Measurements from ENCODE around the gene SIRT7. TPM values are rescaled to one million over a fixed set of nuclear protein-coding genes. Genes with fewer than 3 reads are reported as not detected.

Gene SIRT7
- total and polyA plus RNA-seq, 4 donors: 14.7 to 43.4 (median 32.9) TPM

DNA sequence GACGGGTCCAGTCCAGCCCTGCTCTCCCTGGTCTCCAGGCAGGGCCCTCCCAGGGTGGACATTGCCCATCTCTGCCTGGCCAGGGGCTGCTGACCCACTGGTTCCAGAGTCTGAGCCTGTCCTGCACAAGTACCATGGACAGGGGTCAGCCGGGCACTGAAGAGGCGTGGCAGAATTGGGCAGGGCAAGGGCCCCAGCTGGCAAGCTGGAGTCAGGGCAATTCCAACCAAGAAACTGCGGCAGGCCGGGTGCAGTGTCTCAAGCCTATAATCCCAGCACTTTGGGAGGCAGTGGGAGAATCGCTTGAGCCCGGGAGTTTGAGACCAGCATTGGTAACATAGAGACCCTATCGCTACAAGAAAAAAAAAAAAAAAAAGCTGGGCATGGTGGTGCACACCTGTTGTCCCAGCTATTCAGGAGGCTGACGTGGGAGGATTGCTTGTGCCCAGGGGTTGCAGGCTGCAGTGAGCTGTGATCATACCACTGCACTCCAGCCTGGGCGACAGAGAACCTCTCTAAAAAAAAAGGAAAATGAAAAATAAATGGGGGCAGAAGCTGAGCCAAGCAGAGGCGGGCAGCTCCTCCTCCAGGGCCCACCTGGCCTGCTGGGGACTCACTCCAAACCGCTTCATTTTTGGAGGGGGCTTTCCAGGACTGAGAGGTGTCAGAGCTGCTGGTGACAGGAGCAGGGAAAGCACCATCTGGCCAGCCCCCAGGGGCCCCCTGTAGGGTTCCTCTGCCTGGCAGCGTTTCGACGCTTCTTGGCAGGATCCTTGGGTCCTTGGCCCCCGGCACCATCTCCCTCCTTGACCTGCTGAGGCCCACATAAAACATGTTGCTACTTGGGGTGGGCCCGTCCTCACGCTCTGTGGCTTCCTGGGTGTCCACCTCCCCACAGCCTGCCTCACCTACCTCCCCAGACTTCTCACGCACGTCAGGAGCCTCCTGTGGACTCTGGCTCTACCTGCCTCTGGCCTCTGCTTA is 12.5 kb upstream of the SIRT7 start:
- Histone ChIP-seq H3K9me3 (ENCODE audit: control insufficient read depth in 4 of 4, insufficient read depth in 3 of 4, low read length in 3 of 4) (no peaks in the 10 kb centered on the region), H3K4me1 (ENCODE audit: control insufficient read depth in 5 of 5, insufficient read depth in 5 of 5, low read length in 5 of 5) (peaks cover 0 to 34% (median 8%) of the 10 kb centered on the region in 5 donors), H3K4me3 (no peak overlapping the region), H3K27me3 (ENCODE audit: control insufficient read depth in 3 of 3, insufficient read depth in 3 of 3, low read length in 2 of 3) (no peaks in the 10 kb centered on the region), H3K36me3 (ENCODE audit: control insufficient read depth in 4 of 4, insufficient read depth in 4 of 4, low read length in 4 of 4) (no peaks in the 10 kb centered on the region), H3K9ac (ENCODE audit: insufficient read depth in 1 of 2, low read length in 2 of 2) (no peak overlapping the region), H3K27ac (ENCODE audit: low read depth in 1 of 2, low read length in 1 of 2) (no peak overlapping the region)
- 67 to 69% methylated on average over 20 of the region's 20 CpGs for WGBS, 2 donors
- ATAC-seq (ENCODE audit: insufficient read depth, low FRiP score) (no peak), DNase-seq (no peak)
- TF ChIP-seq, protein P1, sequence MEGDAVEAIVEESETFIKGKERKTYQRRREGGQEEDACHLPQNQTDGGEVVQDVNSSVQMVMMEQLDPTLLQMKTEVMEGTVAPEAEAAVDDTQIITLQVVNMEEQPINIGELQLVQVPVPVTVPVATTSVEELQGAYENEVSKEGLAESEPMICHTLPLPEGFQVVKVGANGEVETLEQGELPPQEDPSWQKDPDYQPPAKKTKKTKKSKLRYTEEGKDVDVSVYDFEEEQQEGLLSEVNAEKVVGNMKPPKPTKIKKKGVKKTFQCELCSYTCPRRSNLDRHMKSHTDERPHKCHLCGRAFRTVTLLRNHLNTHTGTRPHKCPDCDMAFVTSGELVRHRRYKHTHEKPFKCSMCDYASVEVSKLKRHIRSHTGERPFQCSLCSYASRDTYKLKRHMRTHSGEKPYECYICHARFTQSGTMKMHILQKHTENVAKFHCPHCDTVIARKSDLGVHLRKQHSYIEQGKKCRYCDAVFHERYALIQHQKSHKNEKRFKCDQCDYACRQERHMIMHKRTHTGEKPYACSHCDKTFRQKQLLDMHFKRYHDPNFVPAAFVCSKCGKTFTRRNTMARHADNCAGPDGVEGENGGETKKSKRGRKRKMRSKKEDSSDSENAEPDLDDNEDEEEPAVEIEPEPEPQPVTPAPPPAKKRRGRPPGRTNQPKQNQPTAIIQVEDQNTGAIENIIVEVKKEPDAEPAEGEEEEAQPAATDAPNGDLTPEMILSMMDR (IDR thresholded peaks at IDR 0.05; ENCODE audit: control extremely low read depth, extremely low read depth): no peak

DNA sequence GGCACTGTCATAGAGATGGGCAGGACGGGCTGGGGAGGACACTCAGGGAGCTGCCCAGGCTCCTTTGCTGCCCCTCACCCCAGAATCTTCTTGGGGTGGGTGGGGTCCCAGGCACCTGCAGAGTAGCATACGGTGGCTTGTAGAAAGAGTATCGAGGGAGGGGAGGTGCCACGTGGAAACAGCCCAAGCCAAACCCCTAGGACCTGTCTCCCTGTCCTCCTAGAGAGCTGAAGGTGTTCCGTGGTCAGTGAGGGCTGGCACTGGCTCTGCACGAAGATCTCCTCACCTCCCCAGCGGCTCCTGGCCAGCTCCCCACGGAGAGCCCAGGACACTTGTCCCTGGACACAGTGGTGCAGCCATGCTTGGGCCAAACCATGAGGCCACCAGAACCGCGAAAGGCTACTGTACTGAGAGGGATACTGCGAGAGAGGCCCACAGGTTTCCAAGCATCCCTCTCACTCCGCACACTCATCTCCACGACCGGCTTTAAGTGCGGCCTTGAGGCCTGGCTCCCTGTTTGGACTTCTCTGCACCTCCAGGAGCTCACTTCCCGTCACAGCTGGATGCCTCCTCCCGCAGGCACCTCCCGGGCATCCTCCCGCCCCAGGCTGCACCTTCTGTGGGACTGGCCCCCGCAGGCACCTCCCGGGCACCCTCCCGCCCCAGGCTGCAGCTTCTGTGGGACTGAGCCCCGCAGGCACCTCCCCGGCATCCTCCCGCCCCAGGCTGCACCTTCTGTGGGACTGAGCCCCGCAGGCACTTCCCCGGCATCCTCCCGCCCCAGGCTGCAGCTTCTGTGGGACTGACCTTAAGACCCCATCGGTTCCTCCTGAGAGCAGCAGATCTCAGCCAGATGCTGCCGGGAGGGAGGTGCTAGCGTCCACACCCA is 11.5 kb upstream of the SIRT7 start:
- Histone ChIP-seq H3K36me3 (ENCODE audit: control insufficient read depth in 4 of 4, insufficient read depth in 4 of 4, low read length in 4 of 4) (no peaks in the 10 kb centered on the region), H3K9me3 (ENCODE audit: control insufficient read depth in 4 of 4, insufficient read depth in 3 of 4, low read length in 3 of 4) (no peaks in the 10 kb centered on the region), H3K4me3 (no peak overlapping the region), H3K4me1 (ENCODE audit: control insufficient read depth in 5 of 5, insufficient read depth in 5 of 5, low read length in 5 of 5) (peaks cover 0 to 34% (median 15%) of the 10 kb centered on the region in 5 donors), H3K27me3 (ENCODE audit: control insufficient read depth in 3 of 3, insufficient read depth in 3 of 3, low read length in 2 of 3) (no peaks in the 10 kb centered on the region), H3K9ac (ENCODE audit: insufficient read depth in 1 of 2, low read length in 2 of 2) (no peak overlapping the region), H3K27ac (ENCODE audit: low read depth in 1 of 2, low read length in 1 of 2) (no peak overlapping the region)
- ATAC-seq (ENCODE audit: insufficient read depth, low FRiP score) (no peak), DNase-seq (no peak)
- TF ChIP-seq, protein P1 (IDR thresholded peaks at IDR 0.05; ENCODE audit: control extremely low read depth, extremely low read depth): no peak
- WGBS, 2 donors: 92 to 96% methylated on average over 31 of the region's 31 CpGs

DNA sequence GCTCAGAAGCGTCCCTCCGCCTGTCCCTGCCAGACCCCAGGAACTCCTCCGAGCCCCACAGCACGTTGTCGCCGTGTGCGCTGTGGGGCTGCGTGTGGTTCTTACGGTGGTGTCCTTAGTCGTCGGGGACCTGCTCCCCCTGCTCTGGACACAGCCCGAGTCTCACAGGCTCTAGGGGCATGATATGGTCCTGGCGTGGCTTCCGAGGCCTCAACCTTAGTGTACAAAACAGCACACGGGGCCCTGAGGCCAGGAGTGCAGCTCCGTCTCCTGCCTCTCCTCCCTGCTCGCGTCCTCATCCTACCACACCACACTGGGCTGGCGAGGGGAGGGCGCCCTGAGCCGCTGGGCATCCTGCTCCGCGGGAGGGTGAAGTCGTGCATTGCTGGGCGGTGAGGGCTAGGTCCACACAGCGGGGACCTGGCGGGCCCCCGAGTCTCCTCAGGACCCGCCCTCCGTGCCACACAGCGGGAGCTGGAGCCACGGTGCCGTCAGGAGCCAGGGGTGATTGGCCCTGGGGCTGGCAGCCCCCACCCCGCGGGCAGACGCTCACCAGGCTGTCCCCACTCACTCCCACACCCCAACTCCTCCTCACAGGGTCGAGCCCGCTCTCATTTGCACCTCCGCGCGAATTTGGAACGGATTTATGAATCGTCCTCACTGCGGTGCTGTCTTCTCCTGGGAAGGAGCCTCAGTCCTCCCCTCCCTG is 10.7 kb upstream of the SIRT7 start:
- DNase-seq: peak in 1 of 3 donors; percentile 15
- H3K27ac ChIP-seq (ENCODE audit: low read depth in 1 of 2, low read length in 1 of 2): no peak overlapping the region

More for the DNA sequence above, 10.7 kb upstream of the SIRT7 start:
- Histone ChIP-seq H3K36me3 (ENCODE audit: control insufficient read depth in 4 of 4, insufficient read depth in 4 of 4, low read length in 4 of 4) (no peaks in the 10 kb centered on the region), H3K4me3 (peak overlapping the region; percentile 41), H3K4me1 (ENCODE audit: control insufficient read depth in 5 of 5, insufficient read depth in 5 of 5, low read length in 5 of 5) (peaks cover 3 to 40% (median 19%) of the 10 kb centered on the region in 5 donors), H3K9me3 (ENCODE audit: control insufficient read depth in 4 of 4, insufficient read depth in 3 of 4, low read length in 3 of 4) (no peaks in the 10 kb centered on the region), H3K27me3 (ENCODE audit: control insufficient read depth in 3 of 3, insufficient read depth in 3 of 3, low read length in 2 of 3) (no peaks in the 10 kb centered on the region), H3K9ac (ENCODE audit: insufficient read depth in 1 of 2, low read length in 2 of 2) (no peak overlapping the region)
- TF ChIP-seq, protein P1 (IDR thresholded peaks at IDR 0.05; ENCODE audit: control extremely low read depth, extremely low read depth): no peak
- no peak for ATAC-seq (ENCODE audit: insufficient read depth, low FRiP score)
- WGBS, 2 donors: 26 to 27% methylated on average over 35 to 44 of the region's 44 CpGs

All from lung (tissue), 12 donors.